WTC11 (cell line): ENCODE measurements around the gene ASB8.

Experiments
- TF ChIP-seq, protein P1 (sequence below): sonication (generic); formaldehyde crosslinking; IDR thresholded peaks from 2 replicates; pipeline ENCODE4 v1.8.0; 2022; ENCODE audit warnings: mild to moderate bottlenecking, missing genetic modification reagents
- TF ChIP-seq, protein P2 (sequence below): fragments of 200-600 bp; IDR thresholded peaks from 2 replicates; pipeline ENCODE4 v1.8.0; 2022; ENCODE audit warnings: antibody characterized with exemption

- TF ChIP-seq, protein P1, sequence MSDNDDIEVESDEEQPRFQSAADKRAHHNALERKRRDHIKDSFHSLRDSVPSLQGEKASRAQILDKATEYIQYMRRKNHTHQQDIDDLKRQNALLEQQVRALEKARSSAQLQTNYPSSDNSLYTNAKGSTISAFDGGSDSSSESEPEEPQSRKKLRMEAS (CRISPR knock-in tag), result no peak
- TF ChIP-seq, protein P2, sequence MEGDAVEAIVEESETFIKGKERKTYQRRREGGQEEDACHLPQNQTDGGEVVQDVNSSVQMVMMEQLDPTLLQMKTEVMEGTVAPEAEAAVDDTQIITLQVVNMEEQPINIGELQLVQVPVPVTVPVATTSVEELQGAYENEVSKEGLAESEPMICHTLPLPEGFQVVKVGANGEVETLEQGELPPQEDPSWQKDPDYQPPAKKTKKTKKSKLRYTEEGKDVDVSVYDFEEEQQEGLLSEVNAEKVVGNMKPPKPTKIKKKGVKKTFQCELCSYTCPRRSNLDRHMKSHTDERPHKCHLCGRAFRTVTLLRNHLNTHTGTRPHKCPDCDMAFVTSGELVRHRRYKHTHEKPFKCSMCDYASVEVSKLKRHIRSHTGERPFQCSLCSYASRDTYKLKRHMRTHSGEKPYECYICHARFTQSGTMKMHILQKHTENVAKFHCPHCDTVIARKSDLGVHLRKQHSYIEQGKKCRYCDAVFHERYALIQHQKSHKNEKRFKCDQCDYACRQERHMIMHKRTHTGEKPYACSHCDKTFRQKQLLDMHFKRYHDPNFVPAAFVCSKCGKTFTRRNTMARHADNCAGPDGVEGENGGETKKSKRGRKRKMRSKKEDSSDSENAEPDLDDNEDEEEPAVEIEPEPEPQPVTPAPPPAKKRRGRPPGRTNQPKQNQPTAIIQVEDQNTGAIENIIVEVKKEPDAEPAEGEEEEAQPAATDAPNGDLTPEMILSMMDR, result no peak
Measured at GRCh38 chr12:48135027-48135426, 22.3 kb downstream of the ASB8 start.
